B cell (primary cell): Measurements from ENCODE around the gene FBP1. TPM values are rescaled to one million over a fixed set of nuclear protein-coding genes. Genes with fewer than 3 reads are reported as not detected.

Experiments
- ATAC-seq: fragments of 200-7000 bp; cut with Tn5 transposase; one replicate; pipeline ENCODE4 v1.10.0; 2021; ENCODE audit warnings: low read depth, mild to moderate bottlenecking, moderate number of reproducible peaks, moderate library complexity
- CTCF ChIA-PET: fragments of 350-600 bp; sonication (Branson Sonifier 250); formaldehyde crosslinking; loops from one replicate; lab custom pipeline; 2021; ENCODE audit warnings: antibody characterized with exemption, inconsistent platforms; lab: Charles Lee
- POLR2A ChIA-PET: fragments of 350-600 bp; sonication (Branson Sonifier 250); formaldehyde crosslinking; loops from one replicate; lab custom pipeline; 2021; ENCODE audit warnings: antibody characterized with exemption; lab: Charles Lee
- DNase-seq: peaks from one replicate; pipeline ENCODE4 v3.0.0; 2013
- H2AFZ ChIP-seq: 2 replicates; pipeline ENCODE4 v1.6.1; 2012; ENCODE audit warnings: mild to moderate bottlenecking, low read depth, low read length; ENCODE audit not compliant: insufficient read depth, poor library complexity, severe bottlenecking
- H3K27ac ChIP-seq, 2 donors: 1 replicate in 1 of 2; 2 replicates in 1 of 2; pipeline ENCODE4 v1.5.1; 2012 to 2013; ENCODE audit warnings: low read length in 2 of 2, mild to moderate bottlenecking in 2 of 2, moderate library complexity in 1 of 2
- H3K27me3 ChIP-seq, 4 experiments: fragments of 200-600 bp in 1 of 4; sonication (generic) in 1 of 4; replicated peaks in 1 of 4; 1 replicate in 2 of 4; 2 replicates in 2 of 4; pipeline versions ENCODE4 v1.6.1 to v1.7.0; 2013 to 2016; ENCODE audit warnings: low read length in 3 of 4, mild to moderate bottlenecking in 2 of 4, mixed read lengths in 1 of 4, moderate library complexity in 1 of 4; ENCODE audit not compliant: insufficient read depth in 4 of 4, control insufficient read depth in 3 of 4; ENCODE audit errors: control extremely low read depth in 1 of 4
- H3K36me3 ChIP-seq, 2 experiments: replicated peaks in 1 of 2; 1 replicate in 1 of 2; 2 replicates in 1 of 2; pipeline versions ENCODE4 v1.6.1 to v1.7.1; 2013; ENCODE audit warnings: low read length in 1 of 2; ENCODE audit not compliant: insufficient read depth in 2 of 2, control insufficient read depth in 1 of 2; ENCODE audit errors: control extremely low read depth in 1 of 2, extremely low read depth in 1 of 2
- H3K4me1 ChIP-seq, 2 donors: fragments of 200-600 bp in 1 of 2; sonication (generic) in 1 of 2; 1 replicate in 1 of 2; 2 replicates in 1 of 2; pipeline versions ENCODE4 v1.5.1 to v1.6.1; 2013 to 2017; ENCODE audit warnings: low read length in 2 of 2; ENCODE audit not compliant: control insufficient read depth in 2 of 2, insufficient read depth in 2 of 2
- H3K4me2 ChIP-seq: replicated peaks from 2 replicates; pipeline ENCODE3; 2012; ENCODE audit warnings: mild to moderate bottlenecking, low read depth, low read length; ENCODE audit not compliant: poor library complexity, severe bottlenecking
- H3K4me3 ChIP-seq, 5 experiments: fragments of 200-600 bp in 1 of 5; sonication (generic) in 1 of 5; 1 replicate in 3 of 5; 2 replicates in 2 of 5; pipeline versions ENCODE4 v1.5.1 to v1.7.0; 2011 to 2016; ENCODE audit warnings: low read length in 4 of 5, mild to moderate bottlenecking in 4 of 5, low read depth in 2 of 5, control low read depth in 1 of 5, moderate library complexity in 1 of 5; ENCODE audit not compliant: insufficient read depth in 1 of 5; ENCODE audit errors: control extremely low read depth in 1 of 5, extremely low read depth in 1 of 5
- H3K79me2 ChIP-seq: fragments of 200-600 bp; sonication (generic); one replicate; pipeline ENCODE4 v1.6.0; 2016; ENCODE audit warnings: low read length; ENCODE audit not compliant: control insufficient read depth, insufficient read depth
- H3K9ac ChIP-seq: fragments of 200-600 bp; sonication (generic); 2 replicates; pipeline ENCODE4 v1.6.1; 2017; ENCODE audit warnings: mild to moderate bottlenecking, low read length, moderate library complexity
- H3K9me3 ChIP-seq, 3 donors: one replicate each; pipeline versions ENCODE4 v1.6.1 to v1.7.1; 2013; ENCODE audit warnings: low read length in 2 of 3; ENCODE audit not compliant: control insufficient read depth in 2 of 3, insufficient read depth in 1 of 3; ENCODE audit errors: control extremely low read depth in 1 of 3
- H4K20me1 ChIP-seq: 2 replicates; pipeline ENCODE4 v1.6.0; 2012; ENCODE audit warnings: mild to moderate bottlenecking, low read length; ENCODE audit not compliant: insufficient read depth, control insufficient read depth, poor library complexity, severe bottlenecking
- H3K27ac Mint-ChIP-seq: one replicate; pipeline ENCODE4 v1.8.0; 2021; ENCODE audit warnings: mixed read lengths
- H3K27me3 Mint-ChIP-seq: one replicate; pipeline ENCODE4 v1.8.0; 2021; ENCODE audit warnings: mixed read lengths
- H3K4me1 Mint-ChIP-seq: one replicate; pipeline ENCODE4 v1.8.0; 2021; ENCODE audit warnings: mixed read lengths
- H3K4me3 Mint-ChIP-seq: one replicate; pipeline ENCODE4 v1.8.0; 2021; ENCODE audit warnings: mixed read lengths
- H3K9me3 Mint-ChIP-seq: one replicate; pipeline ENCODE4 v1.8.0; 2022; ENCODE audit warnings: mixed read lengths; ENCODE audit not compliant: insufficient read depth
- CTCF ChIP-seq: fragments of 200-600 bp; IDR thresholded peaks from one replicate; pipeline ENCODE4 v1.8.0; 2022; ENCODE audit warnings: antibody characterized with exemption, mild to moderate bottlenecking
- EZH2 ChIP-seq: IDR thresholded peaks from 2 replicates; pipeline ENCODE4 v1.6.1; 2012; ENCODE audit warnings: borderline replicate concordance, low read depth, mild to moderate bottlenecking, moderate library complexity, low read length; ENCODE audit not compliant: insufficient read depth, poor library complexity, severe bottlenecking
- WGBS: methylation state at CpG from one replicate; pipeline ENCODE4 v1.1.5; 2013; ENCODE audit warnings: missing lambda C conversion rate; ENCODE audit not compliant: insufficient coverage; 5-methylcytosine and 5-hydroxymethylcytosine counted together
- intact Hi-C: fragments of 100-400 bp; cut with micrococcal nuclease; formaldehyde crosslinking; loops from one replicate; pipeline ENCODE4 v1.10.0; 2022
- polyA plus RNA-seq: library from polyadenylated mRNA; depleted of rRNA; stranded (reverse); fragments of >200 nt; gene quantifications from 2 replicates; pipeline ENCODE4 v1.2.3, GENCODE V29; 2012
- total RNA-seq, 2 donors: library from RNA; stranded (reverse); fragments of 120-200 nt in 1 of 2; gene quantifications; 1 replicate in 1 of 2; 2 replicates in 1 of 2; pipeline versions ENCODE4 v1.2.3 to v1.2.4, GENCODE V29; 2013 to 2022

Gene FBP1
- total and polyA plus RNA-seq, 2 donors (not counting 1 experiment from before 2014, with no cell fraction given) = 2.8 TPM

- Mint-ChIP-seq H3K9me3 (no peaks in the 10 kb centered on the region), H3K4me1 (peaks cover 17% of the 10 kb centered on the region), H3K27ac (peak overlapping the region; percentile 69), H3K27me3 (peaks cover 5% of the 10 kb centered on the region), H3K4me3 (peak overlapping the region; percentile 77)
- Histone ChIP-seq H3K9me3 (no peaks in the 10 kb centered on the region), H3K4me1 (peaks cover 14 to 16% of the 10 kb centered on the region in 2 donors), H2AFZ (peak overlapping the region; percentile 77), H3K4me2 (peak overlapping the region; percentile 73), H3K79me2 (no peaks in the 10 kb centered on the region), H3K27ac (peak overlapping the region; percentile 70 to 83), H3K9ac (peak overlapping the region; percentile 73), H3K36me3 (no peaks in the 10 kb centered on the region), H3K27me3 (no peaks in the 10 kb centered on the region), H4K20me1 (no peaks in the 10 kb centered on the region), H3K4me3 (peak overlapping the region in 4 of 5 experiments; percentile 36 to 66 (median 56))
- intact Hi-C loops = loop anchor here (5.0 kb wide), 2 partner anchors 72 to 488 kb away; partner anchors contain the start of gene AOPEP
- CTCF ChIA-PET = interaction anchor here (1.9 to 3.5 kb wide), 4 partner anchors 12 to 472 kb away, joined by 4 to 33 read pairs (median 13); no protein-coding TSS in a partner anchor
- no peak for DNase-seq
- TF ChIP-seq CTCF (no peak), EZH2 (no peak)
- WGBS = 39% methylated on average over 7 of the region's 10 CpGs
- ATAC-seq = no peak
- POLR2A ChIA-PET = no interaction called here
Observed at GRCh38 chr9:94655739-94656138, 16.4 kb upstream of the FBP1 start.

DNA sequence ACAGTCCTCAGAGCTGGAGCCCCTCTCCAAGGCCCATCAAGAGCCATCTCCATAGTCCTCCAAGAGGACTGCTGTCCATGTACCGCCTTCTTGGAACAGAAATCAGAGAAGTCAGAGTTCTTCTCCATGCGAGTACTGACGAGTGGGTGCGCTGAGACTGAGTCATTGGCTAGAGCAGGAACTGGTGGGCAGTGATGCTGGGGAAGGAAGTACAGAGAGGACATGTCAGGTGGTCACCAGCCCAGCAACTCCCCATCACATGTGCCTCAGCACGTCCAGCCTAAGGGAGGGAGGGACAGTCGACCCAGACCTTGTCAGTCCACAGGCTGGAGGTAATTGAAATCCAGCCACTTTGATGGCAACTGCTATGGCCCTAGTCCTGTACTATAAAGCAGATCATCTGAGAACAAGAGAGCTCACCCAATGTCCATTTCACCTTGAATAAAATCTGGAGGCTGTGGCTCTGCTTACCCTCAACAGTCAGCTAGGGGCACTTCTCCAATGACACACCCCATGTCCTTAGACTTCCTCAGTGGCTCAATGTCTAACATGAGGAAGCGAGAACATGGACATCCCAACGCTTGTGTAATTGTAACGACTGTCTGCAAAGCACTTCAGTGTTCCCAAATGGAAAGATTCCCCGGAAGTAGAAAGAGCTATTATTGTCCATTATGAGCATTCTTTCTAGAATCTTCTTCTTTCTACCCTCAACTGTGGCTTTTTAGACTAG is 15.0 kb upstream of the FBP1 start:
- WGBS = 100% methylated on average over 2 of the region's 10 CpGs
- CTCF ChIA-PET = interaction anchor here (1.0 kb wide), 1 partner anchor 12 kb away, joined by 5 read pairs; no protein-coding TSS in a partner anchor

More for the DNA sequence above, 15.0 kb upstream of the FBP1 start:
- Histone ChIP-seq H3K36me3 (no peaks in the 10 kb centered on the region), H3K4me1 (peaks cover 14 to 16% of the 10 kb centered on the region in 2 donors), H2AFZ (no peak overlapping the region), H3K4me2 (no peak overlapping the region), H3K27ac (no peak overlapping the region), H4K20me1 (no peaks in the 10 kb centered on the region), H3K27me3 (no peaks in the 10 kb centered on the region), H3K79me2 (no peaks in the 10 kb centered on the region), H3K9me3 (no peaks in the 10 kb centered on the region), H3K4me3 (no peak overlapping the region), H3K9ac (no peak overlapping the region)
- no peak overlapping the region for H3K27ac Mint-ChIP-seq
- POLR2A ChIA-PET = no interaction called here
- DNase-seq (no peak), ATAC-seq (no peak)
- peak overlapping the region; percentile 27 for H3K4me3 Mint-ChIP-seq
- intact Hi-C loops = no loop called here
- H3K9me3 Mint-ChIP-seq = no peaks in the 10 kb centered on the region
- H3K27me3 Mint-ChIP-seq = peaks cover 5% of the 10 kb centered on the region
- peaks cover 17% of the 10 kb centered on the region for H3K4me1 Mint-ChIP-seq
- TF ChIP-seq EZH2 (no peak), CTCF (no peak)
